Choroid plexus epithelial cell (primary cell): Measurements from ENCODE around the gene USH2A.
"Not testable (repeated sequence)": the region's sequence is repeated elsewhere in the genome, so short reads cannot be mapped to it uniquely, and the experiment has no call there.

Experiments used
- DNase-seq: peaks from one replicate; pipeline ENCODE4 v3.0.0-alpha.2; 2010; ENCODE audit warnings: low read depth
- H3K4me3 ChIP-seq: 2 replicates; pipeline ENCODE4 v1.5.1; 2011; ENCODE audit warnings: low read depth, mild to moderate bottlenecking, control low read depth, low read length, moderate library complexity
- TF ChIP-seq, protein P1 (sequence below): conservative IDR thresholded peaks from 2 replicates; pipeline ENCODE4 v1.5.1; 2011; ENCODE audit warnings: low read depth, mild to moderate bottlenecking, control low read depth, inconsistent platforms, low read length, moderate library complexity

The USH2A gene

DNA sequence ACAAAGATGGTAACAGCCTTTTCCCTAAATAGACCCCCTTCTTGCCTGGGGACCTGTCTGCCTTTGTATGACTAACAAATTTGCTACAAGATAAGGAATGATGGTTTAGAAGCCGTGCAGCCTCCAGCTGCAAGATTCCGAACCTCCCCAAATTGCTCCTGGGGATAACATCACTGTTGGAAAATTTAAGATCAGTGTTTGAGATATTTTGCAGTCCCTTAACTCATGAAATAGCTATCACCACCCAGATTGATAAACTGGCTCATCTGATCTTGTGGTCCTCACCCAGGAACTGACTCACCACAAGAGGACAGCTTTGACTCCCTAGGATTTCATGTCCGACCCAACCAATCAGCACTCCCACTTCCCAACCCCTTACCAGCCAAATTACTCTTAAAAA lies 254.7 kb downstream of the USH2A start:
- TF ChIP-seq, protein P1, sequence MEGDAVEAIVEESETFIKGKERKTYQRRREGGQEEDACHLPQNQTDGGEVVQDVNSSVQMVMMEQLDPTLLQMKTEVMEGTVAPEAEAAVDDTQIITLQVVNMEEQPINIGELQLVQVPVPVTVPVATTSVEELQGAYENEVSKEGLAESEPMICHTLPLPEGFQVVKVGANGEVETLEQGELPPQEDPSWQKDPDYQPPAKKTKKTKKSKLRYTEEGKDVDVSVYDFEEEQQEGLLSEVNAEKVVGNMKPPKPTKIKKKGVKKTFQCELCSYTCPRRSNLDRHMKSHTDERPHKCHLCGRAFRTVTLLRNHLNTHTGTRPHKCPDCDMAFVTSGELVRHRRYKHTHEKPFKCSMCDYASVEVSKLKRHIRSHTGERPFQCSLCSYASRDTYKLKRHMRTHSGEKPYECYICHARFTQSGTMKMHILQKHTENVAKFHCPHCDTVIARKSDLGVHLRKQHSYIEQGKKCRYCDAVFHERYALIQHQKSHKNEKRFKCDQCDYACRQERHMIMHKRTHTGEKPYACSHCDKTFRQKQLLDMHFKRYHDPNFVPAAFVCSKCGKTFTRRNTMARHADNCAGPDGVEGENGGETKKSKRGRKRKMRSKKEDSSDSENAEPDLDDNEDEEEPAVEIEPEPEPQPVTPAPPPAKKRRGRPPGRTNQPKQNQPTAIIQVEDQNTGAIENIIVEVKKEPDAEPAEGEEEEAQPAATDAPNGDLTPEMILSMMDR, result no peak
- no peak for DNase-seq
- no peak overlapping the region for H3K4me3 ChIP-seq

DNA sequence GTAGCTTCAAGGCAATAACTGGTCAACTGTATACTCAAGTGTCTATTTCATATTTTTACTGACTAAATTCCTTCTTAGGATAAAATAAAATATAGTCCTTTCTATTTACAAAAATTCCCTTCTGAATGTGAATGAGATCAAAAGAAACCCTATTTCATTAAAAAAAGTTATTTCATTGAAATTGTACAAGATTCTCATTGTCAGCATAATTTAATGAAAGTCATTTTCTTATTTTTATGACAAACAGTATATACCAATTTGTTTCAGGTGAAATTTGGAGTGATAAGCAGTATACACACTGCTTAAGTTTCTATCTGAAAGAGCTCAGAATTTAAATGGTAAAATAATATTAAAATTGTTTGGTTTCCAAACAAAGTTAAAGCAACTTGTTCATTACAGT lies 269.2 kb downstream of the USH2A start:
- TF ChIP-seq, protein P1, result no peak
- no peak overlapping the region for H3K4me3 ChIP-seq
- DNase-seq, result no peak

DNA sequence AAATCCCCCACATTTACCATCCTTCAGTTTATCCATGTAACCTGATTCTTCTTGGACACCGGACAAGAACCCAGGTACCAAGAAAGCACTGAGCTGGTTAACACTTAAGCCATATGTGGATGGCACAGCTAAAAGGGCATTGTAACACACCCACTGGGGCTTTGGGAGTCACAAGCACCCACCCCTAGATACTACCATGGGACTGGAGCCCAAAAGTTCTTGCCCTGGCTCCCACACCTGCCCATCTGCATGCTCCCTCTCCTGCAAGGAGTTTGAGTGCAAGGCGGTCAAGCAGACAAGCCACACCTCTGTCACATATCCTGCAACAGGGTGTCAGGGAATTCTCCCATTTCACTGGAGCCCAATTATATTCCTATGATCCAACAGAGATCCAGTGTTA lies 270.1 kb downstream of the USH2A start:
- H3K4me3 ChIP-seq, result no peak overlapping the region

DNA sequence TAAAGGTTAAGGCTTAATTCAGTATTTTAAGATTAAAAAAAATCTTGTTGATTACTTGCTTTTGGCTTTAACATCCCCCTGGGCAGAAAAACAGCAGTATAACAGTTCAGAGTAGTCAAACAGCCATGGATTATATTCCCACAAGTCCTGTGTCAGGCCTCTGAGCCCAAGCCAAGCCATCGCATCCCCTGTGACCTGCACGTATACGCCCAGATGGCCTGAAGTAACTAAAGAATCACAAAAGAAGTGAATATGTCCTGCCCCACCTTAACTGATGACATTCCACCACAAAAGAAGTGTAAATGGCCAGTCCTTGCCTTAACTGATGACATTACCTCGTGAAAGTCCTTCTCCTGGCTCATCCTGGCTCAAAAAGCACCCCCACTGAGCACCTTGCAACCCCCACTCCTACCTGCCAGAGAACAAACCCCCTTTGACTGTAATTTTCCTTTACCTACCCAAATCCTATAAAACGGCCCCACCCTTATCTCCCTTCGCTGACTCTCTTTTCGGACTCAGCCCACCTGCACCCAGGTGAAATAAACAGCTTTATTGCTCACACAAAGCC lies 277.7 kb downstream of the USH2A start:
- not testable (repeated sequence) for DNase-seq

More for the DNA sequence above, 270.1 kb downstream of the USH2A start:
- no peak for DNase-seq
- TF ChIP-seq, protein P1, result no peak

DNA sequence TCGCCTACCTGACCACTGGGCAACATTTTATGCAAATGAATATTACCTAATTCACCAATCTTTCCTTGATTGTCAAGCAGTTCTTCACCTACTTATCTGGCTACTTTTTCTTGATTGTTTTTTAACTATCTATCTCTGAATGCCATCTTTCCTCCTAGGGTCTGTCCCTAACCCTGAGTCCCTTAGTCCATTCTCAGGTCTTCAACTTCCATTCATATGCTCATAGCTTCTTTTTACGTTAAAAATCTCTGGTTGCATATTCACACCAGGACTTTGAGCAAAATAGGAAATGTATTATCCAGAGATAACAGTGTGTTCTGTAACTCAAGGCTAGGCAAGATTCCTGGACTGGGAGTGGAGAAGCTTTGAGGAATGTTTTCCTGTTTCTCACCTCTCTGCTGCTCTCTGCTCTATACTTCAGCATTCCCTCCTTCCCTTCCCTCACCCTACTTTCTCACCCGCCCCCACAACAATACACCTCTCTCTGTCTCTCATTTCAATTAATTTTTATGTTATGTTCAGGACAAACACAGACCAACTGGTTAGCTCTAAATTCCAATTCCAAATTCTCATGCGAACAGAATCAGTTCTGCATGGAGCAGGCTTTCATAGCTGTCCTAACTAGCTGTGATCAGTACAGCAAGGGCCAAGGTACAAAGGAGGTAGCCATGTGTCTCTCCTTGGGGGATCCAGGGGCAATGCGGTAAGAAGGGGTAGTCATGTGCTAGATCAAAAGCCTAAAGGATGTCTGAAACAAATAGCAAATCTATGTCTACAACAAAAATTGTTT lies 278.4 kb downstream of the USH2A start:
- TF ChIP-seq, protein P1, result no peak
- no peak for DNase-seq

More for the DNA sequence above, 277.7 kb downstream of the USH2A start:
- H3K4me3 ChIP-seq, result not testable (repeated sequence)

DNA sequence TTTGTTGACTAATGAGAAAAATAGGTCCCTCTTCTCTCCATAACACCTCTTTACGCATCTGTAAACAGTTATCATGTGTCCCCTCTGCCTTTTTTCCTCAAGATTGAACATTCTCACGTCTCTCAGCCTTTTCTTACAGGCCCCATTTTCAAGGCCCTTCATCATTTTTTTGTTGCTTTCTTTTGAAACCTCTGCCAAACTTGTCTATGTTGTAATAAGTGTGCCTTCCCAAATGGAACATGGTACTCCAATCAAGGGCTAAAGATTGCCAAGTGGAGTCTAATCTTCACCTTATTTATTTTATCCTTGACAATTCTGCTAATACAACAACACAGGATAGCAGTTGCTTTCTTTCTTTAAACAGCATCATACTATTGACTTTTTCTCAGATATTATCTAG lies 280.3 kb downstream of the USH2A start:
- no peak for DNase-seq
- H3K4me3 ChIP-seq, result no peak overlapping the region
- TF ChIP-seq, protein P1, result no peak

More for the DNA sequence above, 278.4 kb downstream of the USH2A start:
- H3K4me3 ChIP-seq, result no peak overlapping the region

DNA sequence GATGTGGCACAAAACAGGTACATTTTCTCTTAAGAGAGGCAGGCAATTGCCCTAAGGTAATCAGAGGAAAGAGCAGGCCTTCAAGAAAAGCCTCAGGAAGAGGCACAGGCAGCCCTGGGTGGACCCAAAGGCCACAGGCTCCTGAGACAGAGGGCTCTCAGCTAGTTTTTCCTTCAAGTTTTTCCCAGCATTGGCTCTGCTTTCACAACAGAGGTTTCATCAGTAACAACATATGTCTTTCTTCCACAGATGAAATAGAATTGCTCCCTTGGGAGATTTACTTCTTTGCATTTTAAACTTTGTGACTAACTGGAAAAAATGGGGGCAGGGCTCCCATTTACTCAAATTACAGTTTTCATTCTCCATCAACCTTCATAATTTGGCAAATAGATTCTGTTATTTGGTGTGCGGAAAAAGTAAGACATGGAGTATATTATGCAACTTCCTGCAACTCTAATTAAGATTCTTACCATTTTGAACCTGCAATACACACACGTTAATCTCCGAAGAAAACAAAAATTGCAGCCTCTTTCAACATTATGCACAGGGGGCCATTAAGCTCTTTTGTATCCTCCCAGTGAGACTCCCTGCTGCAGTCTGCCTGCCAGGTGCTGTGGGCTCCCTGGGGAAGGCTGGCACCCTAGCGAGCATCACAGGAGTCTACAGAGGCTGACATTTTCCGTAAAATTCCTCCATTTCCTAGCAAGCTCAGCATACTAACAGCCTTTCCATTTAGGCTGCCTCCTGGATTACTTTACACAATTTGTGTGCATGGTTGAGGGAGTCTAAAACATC lies 282.3 kb downstream of the USH2A start:
- TF ChIP-seq, protein P1, result no peak
- DNase-seq, result peak; percentile 1
- H3K4me3 ChIP-seq, result no peak overlapping the region
